Astrocyte (in vitro differentiated cells and primary cell): ENCODE measurements around the gene AKAP1. TPM values are rescaled to one million over a fixed set of nuclear protein-coding genes. Genes with fewer than 3 reads are reported as not detected.

Experiments
- DNase-seq: peaks from one replicate; pipeline ENCODE4 v3.0.0-alpha.2; 2010; ENCODE audit warnings: low read depth
- FAIRE-seq: peaks from 2 replicates; lab custom pipeline; 2011; peaks lifted over from hg19 to GRCh38; lab: Jason Lieb, UNC
- H2AFZ ChIP-seq: 2 replicates; pipeline ENCODE4 v1.6.0; 2012; ENCODE audit warnings: low read depth, low read length, inconsistent platforms
- H3K27ac ChIP-seq: 2 replicates; pipeline ENCODE4 v1.5.1; 2011; ENCODE audit warnings: low read depth, low read length, inconsistent platforms
- H3K27me3 ChIP-seq: 2 replicates; pipeline ENCODE4 v1.6.0; 2011; ENCODE audit warnings: low read length, inconsistent platforms; ENCODE audit not compliant: insufficient read depth
- H3K36me3 ChIP-seq: 2 replicates; pipeline ENCODE4 v1.5.1; 2011; ENCODE audit warnings: low read length, inconsistent platforms; ENCODE audit not compliant: insufficient read depth
- H3K4me1 ChIP-seq: 2 replicates; pipeline ENCODE4 v1.5.1; 2011; ENCODE audit warnings: low read length, inconsistent platforms; ENCODE audit not compliant: insufficient read depth
- H3K4me2 ChIP-seq: 2 replicates; pipeline ENCODE4 v1.6.0; 2012; ENCODE audit warnings: low read length, inconsistent platforms
- H3K4me3 ChIP-seq: 2 replicates; pipeline ENCODE4 v1.5.1; 2011; ENCODE audit warnings: low read depth, mild to moderate bottlenecking, low read length, inconsistent platforms; ENCODE audit not compliant: insufficient read depth
- H3K79me2 ChIP-seq: 2 replicates; pipeline ENCODE4 v1.6.0; 2012; ENCODE audit warnings: mild to moderate bottlenecking, low read length, inconsistent platforms; ENCODE audit not compliant: insufficient read depth
- H3K9ac ChIP-seq: 2 replicates; pipeline ENCODE4 v1.6.0; 2012; ENCODE audit warnings: mild to moderate bottlenecking, low read length, inconsistent platforms
- H3K9me3 ChIP-seq: 2 replicates; pipeline ENCODE4 v1.5.1; 2012; ENCODE audit warnings: low read depth, mild to moderate bottlenecking, low read length, inconsistent platforms; ENCODE audit not compliant: insufficient read depth
- H4K20me1 ChIP-seq: 2 replicates; pipeline ENCODE4 v1.6.0; 2012; ENCODE audit warnings: low read length, inconsistent platforms; ENCODE audit not compliant: insufficient read depth
- H3K27ac Mint-ChIP-seq: one replicate; pipeline ENCODE4 v1.8.0; 2021; ENCODE audit warnings: mild to moderate bottlenecking, mixed read lengths; ENCODE audit not compliant: unreplicated experiment
- H3K27me3 Mint-ChIP-seq: one replicate; pipeline ENCODE4 v1.8.0; 2021; ENCODE audit warnings: low read depth, mixed read lengths; ENCODE audit not compliant: unreplicated experiment
- H3K36me3 Mint-ChIP-seq: one replicate; pipeline ENCODE4 v1.8.0; 2021; ENCODE audit warnings: low read depth, mixed read lengths; ENCODE audit not compliant: unreplicated experiment
- H3K4me1 Mint-ChIP-seq: one replicate; pipeline ENCODE4 v1.8.0; 2021; ENCODE audit warnings: low read depth, mixed read lengths; ENCODE audit not compliant: unreplicated experiment
- H3K4me3 Mint-ChIP-seq: one replicate; pipeline ENCODE4 v1.8.0; 2021; ENCODE audit warnings: mild to moderate bottlenecking, moderate library complexity, mixed read lengths; ENCODE audit not compliant: unreplicated experiment
- H3K9me3 Mint-ChIP-seq: one replicate; pipeline ENCODE4 v1.8.0; 2021; ENCODE audit warnings: mild to moderate bottlenecking, mixed read lengths; ENCODE audit not compliant: unreplicated experiment
- EZH2 ChIP-seq: IDR thresholded peaks from 2 replicates; pipeline ENCODE4 v1.6.1; 2012; ENCODE audit warnings: mild to moderate bottlenecking, low read length, inconsistent platforms; ENCODE audit not compliant: insufficient read depth
- total RNA-seq: library from RNA; stranded (reverse); gene quantifications from 2 replicates; pipeline ENCODE4 v1.2.1, GENCODE V29; 2021
- TF ChIP-seq, protein P1 (sequence below): IDR thresholded peaks from 2 replicates; pipeline ENCODE4 v1.5.1; 2011; ENCODE audit warnings: low read depth, mild to moderate bottlenecking, inconsistent platforms, low read length, moderate library complexity; ENCODE audit not compliant: insufficient read depth

AKAP1 gene
- total RNA-seq, 1 donor from 2014 or later: 12.5 TPM

DNA sequence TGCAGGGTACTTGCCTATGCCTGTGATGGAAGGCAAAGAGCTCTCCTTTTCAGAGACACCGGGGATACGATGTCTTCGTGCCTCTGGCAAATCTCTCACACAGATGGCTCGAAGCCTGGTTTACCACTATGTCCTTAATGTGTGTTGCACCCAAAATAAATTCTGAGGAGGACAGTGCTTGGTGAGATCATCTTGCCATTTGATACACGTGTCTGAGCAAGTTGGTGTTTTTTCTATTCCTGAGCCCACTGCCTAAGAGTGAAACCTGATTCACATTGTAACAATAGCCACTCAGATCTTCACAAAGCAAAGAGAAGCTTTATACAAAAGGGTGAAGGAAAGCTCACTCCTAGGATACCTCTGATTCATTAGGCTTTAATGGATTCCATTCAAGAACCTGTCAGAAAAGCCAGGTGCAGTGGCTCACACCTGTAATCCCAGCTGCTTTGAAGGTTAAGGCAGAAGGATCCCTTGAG is 33.1 kb upstream of the AKAP1 start:
- H3K27ac ChIP-seq: no peak overlapping the region
- H3K4me2 ChIP-seq: no peak overlapping the region
- no peaks in the 10 kb centered on the region for H3K36me3 ChIP-seq
- H3K4me1 Mint-ChIP-seq: no peaks in the 10 kb centered on the region
- no peaks in the 10 kb centered on the region for H3K4me1 ChIP-seq
- H2AFZ ChIP-seq: no peak overlapping the region
- H3K36me3 Mint-ChIP-seq: no peaks in the 10 kb centered on the region
- H3K27me3 ChIP-seq: peaks cover 10% of the 10 kb centered on the region
- no peak overlapping the region for H3K4me3 ChIP-seq
- DNase-seq (no peak), FAIRE-seq (no peak)
- H4K20me1 ChIP-seq: no peaks in the 10 kb centered on the region
- H3K79me2 ChIP-seq: no peaks in the 10 kb centered on the region
- H3K27ac Mint-ChIP-seq: no peak overlapping the region
- H3K4me3 Mint-ChIP-seq: no peak overlapping the region
- no peak for TF ChIP-seq EZH2
- TF ChIP-seq, protein P1, sequence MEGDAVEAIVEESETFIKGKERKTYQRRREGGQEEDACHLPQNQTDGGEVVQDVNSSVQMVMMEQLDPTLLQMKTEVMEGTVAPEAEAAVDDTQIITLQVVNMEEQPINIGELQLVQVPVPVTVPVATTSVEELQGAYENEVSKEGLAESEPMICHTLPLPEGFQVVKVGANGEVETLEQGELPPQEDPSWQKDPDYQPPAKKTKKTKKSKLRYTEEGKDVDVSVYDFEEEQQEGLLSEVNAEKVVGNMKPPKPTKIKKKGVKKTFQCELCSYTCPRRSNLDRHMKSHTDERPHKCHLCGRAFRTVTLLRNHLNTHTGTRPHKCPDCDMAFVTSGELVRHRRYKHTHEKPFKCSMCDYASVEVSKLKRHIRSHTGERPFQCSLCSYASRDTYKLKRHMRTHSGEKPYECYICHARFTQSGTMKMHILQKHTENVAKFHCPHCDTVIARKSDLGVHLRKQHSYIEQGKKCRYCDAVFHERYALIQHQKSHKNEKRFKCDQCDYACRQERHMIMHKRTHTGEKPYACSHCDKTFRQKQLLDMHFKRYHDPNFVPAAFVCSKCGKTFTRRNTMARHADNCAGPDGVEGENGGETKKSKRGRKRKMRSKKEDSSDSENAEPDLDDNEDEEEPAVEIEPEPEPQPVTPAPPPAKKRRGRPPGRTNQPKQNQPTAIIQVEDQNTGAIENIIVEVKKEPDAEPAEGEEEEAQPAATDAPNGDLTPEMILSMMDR: no peak
- H3K9ac ChIP-seq: no peak overlapping the region
- no peaks in the 10 kb centered on the region for H3K9me3 Mint-ChIP-seq
- H3K27me3 Mint-ChIP-seq: no peaks in the 10 kb centered on the region
- H3K9me3 ChIP-seq: no peaks in the 10 kb centered on the region

DNA sequence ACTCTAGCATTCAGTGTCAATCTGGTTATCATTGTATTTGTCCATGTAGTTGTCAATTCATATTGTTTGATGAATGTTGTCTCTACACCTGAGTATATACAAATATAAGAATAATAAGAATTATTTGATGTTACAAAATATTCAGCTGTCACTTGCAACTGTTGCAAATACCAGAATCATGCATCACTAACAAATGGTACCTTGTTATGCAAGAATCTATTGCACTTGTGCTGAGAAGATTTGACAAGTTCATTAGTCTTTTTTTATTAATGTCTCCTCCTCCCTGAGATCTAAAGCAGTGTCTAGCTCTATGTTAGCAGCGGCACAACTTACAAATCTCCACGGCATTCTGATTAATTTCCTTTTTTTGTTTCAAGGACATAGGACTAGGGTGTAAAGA is 22.2 kb upstream of the AKAP1 start:
- Histone ChIP-seq H3K9me3 (no peaks in the 10 kb centered on the region), H3K4me2 (no peak overlapping the region), H3K27me3 (no peaks in the 10 kb centered on the region), H3K4me3 (no peak overlapping the region), H3K79me2 (no peaks in the 10 kb centered on the region), H3K36me3 (no peaks in the 10 kb centered on the region), H3K27ac (no peak overlapping the region), H3K4me1 (no peaks in the 10 kb centered on the region), H4K20me1 (no peaks in the 10 kb centered on the region), H3K9ac (no peak overlapping the region), H2AFZ (no peak overlapping the region)
- no peak for FAIRE-seq
- no peak for TF ChIP-seq EZH2
- TF ChIP-seq, protein P1: no peak
- H3K4me3 Mint-ChIP-seq: no peak overlapping the region
- H3K27ac Mint-ChIP-seq: no peak overlapping the region
- no peaks in the 10 kb centered on the region for H3K4me1 Mint-ChIP-seq
- no peak for DNase-seq
- H3K9me3 Mint-ChIP-seq: no peaks in the 10 kb centered on the region
- peaks cover 3% of the 10 kb centered on the region for H3K27me3 Mint-ChIP-seq
- H3K36me3 Mint-ChIP-seq: no peaks in the 10 kb centered on the region

GRCh38 chr17:57067162-57067561 is 17.9 kb upstream of the AKAP1 start:
- H3K9me3 ChIP-seq: no peaks in the 10 kb centered on the region
- no peak for TF ChIP-seq EZH2
- TF ChIP-seq, protein P1: no peak
- no peaks in the 10 kb centered on the region for H3K4me1 Mint-ChIP-seq
- no peak overlapping the region for H3K4me3 Mint-ChIP-seq
- no peak overlapping the region for H3K27ac ChIP-seq
- H3K36me3 Mint-ChIP-seq: no peaks in the 10 kb centered on the region
- no peak overlapping the region for H3K9ac ChIP-seq
- no peak for DNase-seq
- H3K27me3 ChIP-seq: peaks cover 3% of the 10 kb centered on the region
- H3K27me3 Mint-ChIP-seq: peaks cover 3% of the 10 kb centered on the region
- H3K79me2 ChIP-seq: no peaks in the 10 kb centered on the region
- no peaks in the 10 kb centered on the region for H3K36me3 ChIP-seq
- FAIRE-seq: no peak
- H3K4me1 ChIP-seq: no peaks in the 10 kb centered on the region
- H4K20me1 ChIP-seq: no peaks in the 10 kb centered on the region
- H3K9me3 Mint-ChIP-seq: no peaks in the 10 kb centered on the region
- H2AFZ ChIP-seq: no peak overlapping the region
- no peak overlapping the region for H3K27ac Mint-ChIP-seq
- H3K4me3 ChIP-seq: no peak overlapping the region
- no peak overlapping the region for H3K4me2 ChIP-seq
